G401 (cell line): Measurements from ENCODE around the gene CCND3. TPM values are rescaled to one million over a fixed set of nuclear protein-coding genes. Genes with fewer than 3 reads are reported as not detected.
"Not testable (repeated sequence)": the region's sequence is repeated elsewhere in the genome, so short reads cannot be mapped to it uniquely, and the experiment has no call there.

Experiments
- DNase-seq: peaks from one replicate; pipeline ENCODE4 v3.0.0-alpha.2; 2015; ENCODE audit warnings: low spot score
- in situ Hi-C: cut with HindIII; loops from 2 replicates; pipeline ENCODE4 v1.10.0; 2016; ENCODE audit warnings: low sequenced_read_pairs, mixed read lengths
- total RNA-seq: library from RNA; depleted of rRNA; stranded (reverse); fragments of >200 nt; shearing (Covaris generic); gene quantifications from 2 replicates; pipeline ENCODE4 v1.2.3, GENCODE V29; 2014

Gene CCND3
- total RNA-seq, 1 experiment from 2014 or later, result 28.2 TPM

- in situ Hi-C loops, result no loop called here
- DNase-seq, result no peak
Observed at GRCh38 chr6:41955412-41955811, 13.8 kb upstream of the CCND3 start.

DNA sequence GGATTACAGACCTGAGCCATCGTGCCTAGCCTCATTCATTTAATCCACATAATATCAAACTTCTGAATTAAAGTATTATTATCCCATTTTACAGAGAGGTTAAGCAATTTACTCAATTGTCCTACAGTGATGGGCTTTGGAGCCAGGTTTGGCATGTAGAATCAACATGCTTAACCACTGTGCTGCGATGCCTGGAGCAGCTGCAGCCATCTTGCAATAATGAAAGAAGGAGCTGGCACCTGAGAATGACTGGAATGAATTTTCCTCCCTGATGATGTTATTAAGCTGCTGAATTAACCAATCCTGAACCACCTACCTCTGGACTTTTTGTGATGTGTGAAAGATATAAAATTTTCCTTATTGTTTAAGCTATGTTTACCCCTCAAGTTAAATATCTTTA is 13.1 kb upstream of the CCND3 start:
- in situ Hi-C loops, result no loop called here

DNA sequence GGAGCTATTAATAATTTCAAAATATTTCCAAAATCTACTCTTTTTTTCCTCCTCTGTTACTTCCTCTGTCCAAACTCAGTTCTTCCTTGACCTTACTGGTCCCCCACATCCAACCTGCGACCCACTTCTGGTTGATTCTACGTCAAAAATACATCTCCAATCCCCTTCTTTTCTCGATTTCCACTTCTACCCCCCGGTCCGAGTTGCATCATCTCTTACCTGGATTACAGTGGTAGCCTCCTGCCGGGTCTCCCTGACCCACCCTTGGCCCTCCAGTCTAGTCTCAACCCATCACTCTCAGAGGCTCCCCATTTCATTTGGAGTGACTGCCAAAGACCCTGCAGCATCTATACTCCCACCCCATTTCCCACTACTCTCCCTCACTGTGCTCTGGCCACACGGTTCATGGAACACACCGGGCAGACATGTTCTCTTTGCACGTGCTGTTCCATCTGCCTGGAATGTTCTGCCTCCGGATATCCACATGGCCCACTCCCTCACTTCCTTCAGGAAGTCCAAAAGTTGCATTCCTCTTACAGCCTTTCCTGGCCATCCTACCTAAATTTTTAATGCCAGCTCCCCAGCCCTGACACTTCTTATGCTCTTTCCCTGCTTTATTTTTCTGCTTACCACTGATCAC is 6.1 kb upstream of the CCND3 start:
- in situ Hi-C loops, result no loop called here

More for the DNA sequence above, 13.1 kb upstream of the CCND3 start:
- DNase-seq, result no peak

DNA sequence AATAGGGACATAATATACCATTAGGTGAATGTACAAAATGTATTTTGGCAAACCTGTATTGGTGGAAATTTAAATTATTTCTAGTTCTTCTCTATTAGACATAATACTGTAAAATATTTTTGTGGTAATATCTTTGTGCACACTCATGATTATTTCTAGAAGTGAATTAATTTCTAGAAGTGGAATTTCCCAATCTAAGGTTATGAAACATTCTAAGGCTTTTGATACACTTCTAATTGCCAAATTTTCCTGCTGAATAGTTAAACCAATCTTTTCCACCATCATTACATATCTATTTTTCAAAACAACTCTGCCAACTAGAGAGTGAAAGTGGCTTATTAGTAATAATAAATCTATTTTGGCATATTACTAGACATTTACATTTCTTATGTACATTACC is 1.8 kb upstream of the CCND3 start:
- in situ Hi-C loops, result no loop called here
- no peak for DNase-seq

More for the DNA sequence above, 6.1 kb upstream of the CCND3 start:
- no peak for DNase-seq

DNA sequence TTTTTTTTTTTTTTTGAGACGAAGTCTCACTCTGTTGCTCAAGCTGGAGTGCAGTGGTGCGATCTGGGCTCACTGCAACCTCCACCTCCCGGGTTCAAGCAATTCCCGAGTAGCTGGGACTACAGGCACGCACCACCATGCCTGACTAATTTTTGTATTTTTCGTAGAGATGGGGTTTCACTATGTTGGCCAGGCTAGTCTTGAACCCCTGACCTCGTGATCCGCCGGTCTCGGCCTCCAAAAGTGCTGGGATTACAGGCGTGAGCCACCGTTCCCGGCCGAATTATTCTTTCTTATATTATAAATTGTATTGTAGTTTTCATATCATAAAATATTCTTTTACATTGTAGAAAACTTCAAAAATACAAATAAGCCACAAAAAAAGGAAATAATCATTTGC is 1.3 kb upstream of the CCND3 start:
- DNase-seq, in situ Hi-C loops: not testable (repeated sequence)

DNA sequence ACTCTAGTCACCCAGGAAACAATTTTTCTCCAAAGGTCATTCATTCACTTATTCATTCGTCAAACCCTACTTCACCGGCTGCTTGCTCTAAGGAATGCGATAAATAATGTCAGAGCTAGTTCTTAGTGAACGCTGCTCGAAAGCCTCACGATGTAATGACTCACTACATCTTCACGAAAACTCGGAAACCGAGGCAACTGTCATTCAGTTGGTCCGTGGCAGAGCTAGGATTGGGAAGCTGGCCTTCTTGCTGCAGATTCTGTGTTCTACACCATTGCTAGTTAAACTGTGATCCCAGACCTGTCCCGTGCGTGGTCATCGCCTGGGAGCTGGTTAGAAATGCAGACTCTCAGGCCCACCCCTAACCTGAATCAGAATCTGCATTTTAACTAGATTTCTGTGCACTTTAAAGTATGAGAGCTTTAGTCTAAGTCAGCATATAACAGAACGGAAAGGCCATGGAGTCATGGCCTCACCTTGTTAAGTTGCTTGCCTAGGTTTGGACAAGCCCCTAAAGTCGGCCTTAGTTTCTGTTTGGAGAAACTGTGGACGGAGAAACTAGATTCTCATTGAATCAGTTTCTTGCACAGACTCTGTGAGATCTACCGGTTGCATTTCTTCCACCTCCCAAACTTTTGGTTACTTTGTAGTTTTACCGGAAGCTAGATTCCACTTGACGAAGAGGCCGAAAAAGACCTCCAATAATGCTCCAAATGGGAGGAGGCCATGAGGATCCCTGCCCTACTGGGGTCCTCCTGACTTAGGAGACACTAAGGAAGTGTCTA is 651 bp upstream of the CCND3 start:
- no peak for DNase-seq
- in situ Hi-C loops, result no loop called here

GRCh38 chr6:41940759-41941279 is 789 bp downstream of the CCND3 start:
- DNase-seq, result no peak
- in situ Hi-C loops, result no loop called here

DNA sequence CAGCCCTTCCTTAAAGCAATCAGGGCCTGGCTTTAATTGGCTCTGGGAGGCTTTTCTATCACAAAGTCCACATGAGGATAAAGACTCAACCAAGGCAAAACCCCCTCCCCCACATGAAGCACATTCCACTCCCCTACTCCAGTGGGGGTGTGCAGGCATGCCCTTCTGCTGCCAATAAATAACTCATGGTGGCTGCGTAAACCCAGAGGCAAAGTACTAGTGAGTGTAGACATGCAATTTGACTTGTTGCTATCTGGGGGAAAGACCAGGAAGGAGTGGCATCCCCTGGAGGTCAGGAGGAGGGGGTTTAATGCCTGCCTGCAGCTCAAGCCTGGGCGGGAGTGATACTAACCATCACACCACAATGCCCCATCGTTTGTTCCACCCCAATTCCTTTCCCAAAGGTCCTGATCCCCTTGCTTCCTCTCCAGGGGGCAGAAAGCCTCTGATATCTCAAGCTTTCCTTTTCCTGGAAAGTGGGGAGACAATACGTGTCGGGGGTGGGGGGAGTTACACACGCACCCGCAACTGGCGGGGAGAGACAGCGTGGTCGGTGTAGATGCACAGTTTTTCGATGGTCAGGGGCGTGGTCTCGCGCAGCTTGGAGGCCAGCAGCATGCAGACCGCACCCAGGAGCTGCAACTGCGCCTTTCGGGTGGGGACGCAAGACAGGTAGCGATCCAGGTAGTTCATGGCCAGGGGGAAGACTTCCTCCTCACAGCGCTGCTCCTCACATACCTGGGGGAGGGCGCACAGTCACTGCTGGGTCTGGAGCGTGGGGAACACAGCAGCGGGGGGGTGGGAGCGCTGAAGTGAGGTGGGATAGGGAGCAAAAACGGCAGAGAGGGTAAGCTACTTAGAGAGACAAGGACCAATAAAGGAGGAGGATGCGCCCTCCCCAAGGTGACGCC is 1.5 kb downstream of the CCND3 start:
- in situ Hi-C loops, result no loop called here
- no peak for DNase-seq

GRCh38 chr6:41939176-41939847 is 2.3 kb downstream of the CCND3 start:
- in situ Hi-C loops, result no loop called here
- DNase-seq, result peak; percentile 25

DNA sequence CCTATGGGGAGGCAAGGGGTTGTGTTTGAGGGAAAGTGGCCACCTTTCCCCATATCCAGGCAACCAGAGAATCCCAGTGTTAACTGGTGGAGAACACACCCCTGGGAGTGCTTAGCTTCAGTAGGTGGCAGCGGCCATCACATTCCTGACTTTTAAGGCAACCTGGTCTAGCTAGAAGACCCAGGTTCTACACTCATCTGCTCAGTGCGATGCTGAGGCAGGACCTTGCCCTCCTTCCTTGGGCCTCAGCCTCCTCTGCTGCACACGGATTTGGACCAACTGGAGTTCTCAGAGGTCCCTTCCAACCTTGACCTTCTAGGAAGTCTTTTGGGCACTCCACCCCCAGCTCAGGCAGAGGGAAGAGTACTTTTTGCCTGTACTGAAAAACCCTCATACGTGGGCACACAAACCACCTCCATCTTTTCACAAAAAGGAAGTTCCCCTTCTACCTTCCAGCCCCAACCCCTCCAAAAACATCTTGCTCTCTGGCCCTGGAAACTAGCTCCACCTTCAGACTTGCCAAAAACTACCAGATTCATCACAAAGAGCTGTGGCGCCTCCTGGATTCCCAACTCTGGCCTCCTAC is 2.9 kb downstream of the CCND3 start:
- DNase-seq, result no peak
- in situ Hi-C loops, result no loop called here

DNA sequence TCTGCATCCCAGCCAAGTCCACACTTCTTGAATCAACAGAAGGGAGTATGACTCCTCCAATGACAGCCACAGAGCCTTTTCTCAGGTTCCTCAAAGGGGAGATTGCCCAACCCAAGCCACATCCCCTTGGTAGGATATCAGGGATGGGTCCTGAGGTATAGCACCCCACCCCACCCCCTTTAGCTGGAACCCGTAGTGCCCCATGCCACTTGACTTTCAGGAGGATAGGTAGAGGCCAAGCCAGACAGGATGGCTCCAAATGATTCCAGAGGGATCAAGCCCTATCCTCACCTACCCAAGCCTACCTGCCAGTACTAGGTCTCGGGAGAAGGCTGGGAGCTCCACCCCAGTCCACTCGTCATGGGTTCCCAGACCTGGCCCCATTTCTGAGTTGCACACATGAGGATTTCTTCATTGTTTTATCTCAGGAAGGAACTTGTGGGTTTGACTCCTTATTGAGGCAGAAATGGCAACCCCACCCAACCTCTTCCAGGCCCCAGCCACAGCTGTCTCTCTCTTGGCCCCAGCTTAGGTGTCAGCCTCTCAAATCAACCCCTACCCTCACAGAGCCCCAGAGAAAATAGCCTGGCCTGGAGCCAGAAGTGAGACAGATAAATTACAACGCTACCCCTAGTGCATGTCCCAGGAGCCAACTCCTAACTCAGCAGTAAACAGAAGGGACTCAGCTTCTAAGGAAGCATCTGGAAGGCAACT is 3.6 kb downstream of the CCND3 start:
- DNase-seq, result no peak
- in situ Hi-C loops, result no loop called here

GRCh38 chr6:41937472-41937860 is 4.1 kb downstream of the CCND3 start:
- in situ Hi-C loops, result no loop called here

GRCh38 chr6:41936073-41936837 is 5.4 kb downstream of the CCND3 start:
- in situ Hi-C loops, result no loop called here
- DNase-seq, result peak; percentile 91

More at GRCh38 chr6:41937472-41937860, 4.1 kb downstream of the CCND3 start:
- DNase-seq, result no peak

GRCh38 chr6:41935685-41936072 is 5.9 kb downstream of the CCND3 start:
- DNase-seq, result no peak

DNA sequence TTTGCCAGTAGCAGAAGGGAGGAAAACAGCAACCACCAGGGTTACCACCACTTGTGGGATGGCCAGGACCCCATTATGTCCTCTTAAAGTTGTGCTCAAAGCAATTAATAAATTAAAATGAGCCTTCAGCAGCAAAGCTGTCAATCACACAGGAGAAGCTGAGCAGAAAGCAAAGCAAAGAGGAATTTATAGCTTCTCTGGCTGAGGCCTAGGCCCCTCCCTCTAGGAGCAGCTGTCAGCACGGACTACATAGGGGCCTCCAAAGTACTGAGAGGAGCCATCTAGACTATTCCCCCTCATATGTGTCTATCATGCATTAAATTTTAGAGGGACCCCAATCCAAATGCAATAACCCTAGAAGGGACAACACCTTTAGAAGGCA is 6.4 kb downstream of the CCND3 start:
- in situ Hi-C loops, result no loop called here
- DNase-seq, result no peak

More at GRCh38 chr6:41935685-41936072, 5.9 kb downstream of the CCND3 start:
- in situ Hi-C loops, result no loop called here

- in situ Hi-C loops, result no loop called here
Observed at GRCh38 chr6:41934278-41935192, 7.1 kb downstream of the CCND3 start.

More at GRCh38 chr6:41934278-41935192, 7.1 kb downstream of the CCND3 start:
- DNase-seq, result no peak
